K562 (cell line): ENCODE data around the gene SP6. TPM values are rescaled to one million over a fixed set of nuclear protein-coding genes. Genes with fewer than 3 reads are reported as not detected.
A peak's percentile ranks its signal among the peaks of the same experiment; 100 is the strongest.

Experiments
- GTF3C2 ChIP-seq: IDR thresholded peaks from 3 replicates; pipeline ENCODE4 v1.6.1; 2011; ENCODE audit warnings: borderline replicate concordance, mild to moderate bottlenecking, moderate library complexity; ENCODE audit not compliant: insufficient read length; ENCODE audit errors: extremely low read depth
- HDAC2 ChIP-seq: fragments of 450-650 bp; IDR thresholded peaks from 2 replicates; pipeline ENCODE4 v1.6.1; 2016; ENCODE audit warnings: mild to moderate bottlenecking
- HDAC3 ChIP-seq: fragments of 450-650 bp; IDR thresholded peaks from 2 replicates; pipeline ENCODE4 v1.6.1; 2018; ENCODE audit warnings: borderline replicate concordance, mild to moderate bottlenecking, moderate library complexity; ENCODE audit not compliant: partially characterized antibody
- MEIS2 ChIP-seq: fragments of 450-650 bp; IDR thresholded peaks from 2 replicates; pipeline ENCODE4 v1.6.1; 2014; ENCODE audit warnings: mild to moderate bottlenecking; ENCODE audit not compliant: partially characterized antibody
- REST ChIP-seq, 2 experiments: fragments of 450-650 bp; formaldehyde crosslinking in 1 of 2; IDR thresholded peaks; 2 replicates each; pipeline versions ENCODE4 v1.4.0 to v1.6.1; 2014 to 2020; ENCODE audit warnings: mild to moderate bottlenecking in 2 of 2, borderline replicate concordance in 1 of 2, low read depth in 1 of 2
- ZBTB11 ChIP-seq, 3 experiments: fragments of 200-800 bp in 1 of 3; fragments of 250-450 bp in 1 of 3; fragments of 450-650 bp in 1 of 3; sonication (Bioruptor Pico) in 1 of 3; sonication (Bioruptor generic) in 1 of 3; formaldehyde crosslinking in 1 of 3; IDR thresholded peaks; 2 replicates each; pipeline versions ENCODE4 v1.6.1 to v1.8.0; 2016 to 2022; ENCODE audit warnings: mild to moderate bottlenecking in 2 of 3, missing genetic modification characterization in 2 of 3, missing compliant biosample characterization in 1 of 3, moderate library complexity in 1 of 3
- polyA plus RNA-seq, 8 experiments: library from polyadenylated mRNA; depleted of rRNA in 4 of 8; stranded (reverse) in 5 of 8; unstranded in 3 of 8; fragments of >200 nt; fragmentation: Nextera tagmentation in 2 of 8; fragmentation: Illumina TruSeq in 1 of 8; extraction: Ambion mirVana in 2 of 8; extraction: Trizol in 1 of 8; gene quantifications; 2 replicates each; pipeline versions ENCODE4 v1.2.1 to v1.2.3, GENCODE V29; 2011 to 2014; ENCODE audit warnings: inconsistent platforms in 1 of 8, missing spikeins in 1 of 8
- total RNA-seq, 7 experiments: library from RNA; depleted of rRNA in 6 of 7; stranded (reverse); fragments of >200 nt in 6 of 7; fragmentation: Illumina TruSeq in 2 of 7; extraction: Trizol in 2 of 7; gene quantifications; 2 replicates each; pipeline versions ENCODE4 v1.2.1 to v1.2.3, GENCODE V29; 2011 to 2021; ENCODE audit warnings: low replicate concordance in 1 of 7
- TF ChIP-seq, protein P1 (sequence below): IDR thresholded peaks from 2 replicates; pipeline ENCODE4 v1.6.1; 2014; ENCODE audit warnings: antibody characterized with exemption

SP6 gene
- total and polyA plus RNA-seq, 9 of the 15 experiments (the other 6 are each of a cell fraction or from before 2014, with no cell fraction given): 0.11 to 7.9 (median 2.2) TPM

- peak in 2 of 3 experiments; percentile 21 to 94; a peak in 3 of 6 replicates for TF ChIP-seq ZBTB11 (CRISPR knock-in tag; IDR thresholded peaks at IDR 0.05)
- peak; percentile 59 for TF ChIP-seq MEIS2
- TF ChIP-seq REST (IDR thresholded peaks at IDR 0.05; ENCODE audit: borderline replicate concordance): no peak
- TF ChIP-seq REST (CRISPR knock-in tag; IDR thresholded peaks at IDR 0.05; ENCODE audit: low read depth): peak; percentile 47; the same call in 1 of the 2 replicates
- TF ChIP-seq, protein P1, sequence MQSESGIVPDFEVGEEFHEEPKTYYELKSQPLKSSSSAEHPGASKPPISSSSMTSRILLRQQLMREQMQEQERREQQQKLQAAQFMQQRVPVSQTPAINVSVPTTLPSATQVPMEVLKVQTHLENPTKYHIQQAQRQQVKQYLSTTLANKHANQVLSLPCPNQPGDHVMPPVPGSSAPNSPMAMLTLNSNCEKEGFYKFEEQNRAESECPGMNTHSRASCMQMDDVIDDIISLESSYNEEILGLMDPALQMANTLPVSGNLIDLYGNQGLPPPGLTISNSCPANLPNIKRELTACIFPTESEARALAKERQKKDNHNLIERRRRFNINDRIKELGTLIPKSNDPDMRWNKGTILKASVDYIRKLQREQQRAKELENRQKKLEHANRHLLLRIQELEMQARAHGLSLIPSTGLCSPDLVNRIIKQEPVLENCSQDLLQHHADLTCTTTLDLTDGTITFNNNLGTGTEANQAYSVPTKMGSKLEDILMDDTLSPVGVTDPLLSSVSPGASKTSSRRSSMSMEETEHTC: 0 out of 2 replicates have a peak, but pooled peaks have one; percentile 41
- no peak for TF ChIP-seq GTF3C2
- TF ChIP-seq HDAC3: peak; percentile 27
- TF ChIP-seq HDAC2: peak; percentile 59
Measured at GRCh38 chr17:47831003-47831933, 19.7 kb downstream of the SP6 start, which contains the start of the genes LRRC46 and MRPL10 (continued).
